HUES6 (cell line): ENCODE results near the gene LMF1.

Experiments
- H3K27ac ChIP-seq: 2 replicates; pipeline ENCODE4 v1.7.0; 2013; ENCODE audit warnings: low read depth, mild to moderate bottlenecking, low read length, inconsistent platforms
- H3K27me3 ChIP-seq: 2 replicates; pipeline ENCODE4 v1.6.1; 2013; ENCODE audit warnings: low read length; ENCODE audit not compliant: control insufficient read depth, insufficient read depth
- H3K36me3 ChIP-seq: 2 replicates; pipeline ENCODE4 v1.6.1; 2013; ENCODE audit warnings: low read length; ENCODE audit not compliant: control insufficient read depth, insufficient read depth
- H3K4me1 ChIP-seq: 2 replicates; pipeline ENCODE4 v1.6.1; 2013; ENCODE audit warnings: low read length; ENCODE audit not compliant: control insufficient read depth, insufficient read depth
- H3K4me3 ChIP-seq: 2 replicates; pipeline ENCODE4 v1.5.1; 2013; ENCODE audit warnings: low read depth, low read length
- H3K9ac ChIP-seq: one replicate; pipeline ENCODE4 v1.6.1; 2013; ENCODE audit warnings: mild to moderate bottlenecking, low read length
- H3K9me3 ChIP-seq: 2 replicates; pipeline ENCODE4 v1.6.1; 2013; ENCODE audit warnings: low read depth, low read length; ENCODE audit not compliant: control insufficient read depth, insufficient read depth

Gene LMF1

DNA sequence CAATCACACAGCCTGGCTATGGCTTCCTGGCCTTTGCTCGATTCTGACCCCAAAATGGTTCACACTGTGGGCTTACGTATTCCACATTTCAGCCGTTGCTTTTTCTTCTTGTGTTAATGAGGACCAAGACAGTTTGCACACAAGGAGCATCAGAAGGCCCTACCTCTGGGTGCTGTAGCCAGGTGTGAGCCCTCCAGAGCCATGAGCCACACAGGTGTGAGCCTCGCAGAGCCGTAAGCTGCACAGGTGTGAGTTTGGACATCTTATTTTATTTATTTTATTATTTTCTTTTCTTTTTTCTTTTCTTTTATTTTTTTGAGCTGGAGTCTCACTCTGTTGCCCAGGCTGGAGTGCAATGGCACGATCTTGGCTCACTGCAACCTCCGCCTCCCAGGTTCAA is 70.6 kb downstream of the LMF1 start:
- H3K27me3 ChIP-seq, result no peaks in the 10 kb centered on the region
- H3K4me1 ChIP-seq, result no peaks in the 10 kb centered on the region
- no peak overlapping the region for H3K4me3 ChIP-seq
- H3K36me3 ChIP-seq, result no peaks in the 10 kb centered on the region
- H3K27ac ChIP-seq, result no peak overlapping the region
- H3K9me3 ChIP-seq, result no peaks in the 10 kb centered on the region
- no peak overlapping the region for H3K9ac ChIP-seq

DNA sequence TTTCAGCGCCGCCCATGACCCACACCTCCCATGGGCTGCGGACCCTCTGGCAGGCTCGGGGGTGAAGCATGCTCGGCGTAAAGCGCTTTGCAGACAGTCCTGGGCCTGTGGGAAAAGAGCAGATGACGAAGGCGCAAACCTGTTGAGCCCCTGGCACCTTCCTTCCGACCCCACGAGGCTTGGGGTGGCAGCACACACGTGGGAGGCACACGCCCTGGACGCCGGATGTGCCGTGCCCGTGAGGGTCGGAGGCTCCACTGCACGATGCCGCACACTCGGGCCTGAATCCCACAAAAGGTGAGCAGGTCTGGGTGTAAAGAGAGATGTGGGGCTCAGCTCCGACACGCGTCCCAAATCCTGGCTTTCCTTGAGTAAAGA is 71.1 kb downstream of the LMF1 start:
- Histone ChIP-seq H3K4me1 (no peaks in the 10 kb centered on the region), H3K27ac (no peak overlapping the region), H3K27me3 (no peaks in the 10 kb centered on the region), H3K9ac (no peak overlapping the region), H3K36me3 (no peaks in the 10 kb centered on the region), H3K9me3 (no peaks in the 10 kb centered on the region), H3K4me3 (no peak overlapping the region)

DNA sequence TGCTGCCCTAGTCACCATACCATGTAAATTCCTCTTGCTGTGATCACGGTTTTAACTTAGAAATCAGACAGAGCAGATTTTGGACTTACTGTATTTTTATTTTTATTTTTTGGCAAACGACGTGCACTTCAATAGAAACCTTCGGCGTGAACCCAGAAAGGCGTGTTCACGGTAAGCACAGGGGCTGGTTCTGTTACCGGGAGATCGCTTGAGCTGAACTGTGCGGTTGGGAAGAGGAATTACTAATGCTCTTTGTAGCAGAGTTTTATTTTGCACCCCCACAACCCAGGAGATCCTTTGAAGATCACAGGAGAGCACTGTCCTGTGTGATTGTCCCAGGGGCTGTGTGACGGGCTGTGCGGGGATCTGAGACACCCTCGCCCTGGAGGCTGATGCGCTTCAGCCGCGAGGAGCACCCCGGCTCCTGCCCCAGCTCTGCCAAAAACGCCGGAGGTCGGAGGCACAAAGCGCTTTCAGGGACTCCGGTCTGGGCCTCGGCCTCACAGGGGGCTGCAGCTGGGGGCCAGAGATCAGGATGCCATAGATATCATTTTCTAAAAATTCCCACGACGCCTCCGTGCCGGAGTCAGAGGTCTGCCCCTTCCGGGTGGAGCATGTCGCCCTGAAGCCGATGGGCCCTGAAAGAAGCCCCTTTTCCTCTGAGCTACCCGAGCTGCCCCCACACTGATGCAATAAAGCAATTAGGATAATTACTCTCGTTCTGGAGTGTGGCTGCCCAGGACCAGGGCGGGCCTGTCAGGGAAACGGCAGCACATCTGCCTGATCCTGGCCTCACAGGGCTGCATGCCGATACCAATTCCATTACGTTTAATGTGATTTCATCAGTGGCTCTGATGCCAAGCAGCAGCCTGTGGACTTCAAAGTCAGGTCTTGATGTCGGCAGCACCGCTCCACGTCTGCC is 71.8 kb downstream of the LMF1 start:
- no peaks in the 10 kb centered on the region for H3K27me3 ChIP-seq
- H3K36me3 ChIP-seq, result no peaks in the 10 kb centered on the region
- no peak overlapping the region for H3K27ac ChIP-seq
- no peaks in the 10 kb centered on the region for H3K9me3 ChIP-seq
- no peaks in the 10 kb centered on the region for H3K4me1 ChIP-seq
- H3K9ac ChIP-seq, result no peak overlapping the region
- no peak overlapping the region for H3K4me3 ChIP-seq

DNA sequence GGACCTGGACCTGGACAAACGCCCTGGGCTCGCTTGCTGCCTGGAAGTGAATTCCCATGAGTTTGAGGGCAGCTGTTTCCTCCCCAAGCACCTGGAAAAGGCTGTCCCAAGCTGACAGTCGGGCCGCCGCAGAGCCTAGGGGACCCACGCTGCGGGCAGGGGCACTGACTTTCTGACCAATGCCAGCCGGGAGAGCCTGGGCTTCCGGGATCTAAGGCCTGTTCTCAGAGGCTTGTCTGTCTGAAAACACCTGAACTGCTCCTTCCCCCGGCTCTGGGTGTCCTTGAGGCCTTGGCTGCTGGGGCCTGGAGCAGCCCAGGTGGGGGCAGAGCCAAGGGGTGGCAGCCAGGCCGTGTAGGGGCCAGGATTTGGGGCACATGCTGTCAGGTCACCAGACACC is 72.6 kb downstream of the LMF1 start:
- H3K4me1 ChIP-seq, result no peaks in the 10 kb centered on the region
- H3K27ac ChIP-seq, result no peak overlapping the region
- no peak overlapping the region for H3K4me3 ChIP-seq
- H3K36me3 ChIP-seq, result no peaks in the 10 kb centered on the region
- H3K9ac ChIP-seq, result no peak overlapping the region
- H3K27me3 ChIP-seq, result no peaks in the 10 kb centered on the region
- no peaks in the 10 kb centered on the region for H3K9me3 ChIP-seq

DNA sequence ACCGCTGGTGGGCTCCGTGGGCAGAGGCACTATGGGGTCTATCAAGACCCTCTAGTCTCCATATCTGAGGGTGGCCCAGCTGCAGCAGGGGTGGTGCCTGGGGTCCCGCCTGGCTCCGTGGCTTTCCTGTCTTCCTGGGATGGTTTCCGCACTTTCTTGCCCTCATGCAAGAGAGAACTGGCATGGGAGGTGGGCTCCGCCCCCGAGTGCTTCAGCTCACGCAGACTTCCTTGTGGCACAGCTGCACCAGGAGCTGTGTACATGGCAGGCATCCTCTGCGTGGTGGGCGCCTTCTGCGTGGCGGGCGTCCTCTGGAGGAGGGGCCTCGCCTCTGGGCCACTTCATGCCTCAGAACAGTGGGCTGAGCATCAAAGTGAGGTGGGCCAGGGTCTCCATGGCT is 73.1 kb downstream of the LMF1 start:
- no peak overlapping the region for H3K9ac ChIP-seq
- no peaks in the 10 kb centered on the region for H3K27me3 ChIP-seq
- H3K4me3 ChIP-seq, result no peak overlapping the region

DNA sequence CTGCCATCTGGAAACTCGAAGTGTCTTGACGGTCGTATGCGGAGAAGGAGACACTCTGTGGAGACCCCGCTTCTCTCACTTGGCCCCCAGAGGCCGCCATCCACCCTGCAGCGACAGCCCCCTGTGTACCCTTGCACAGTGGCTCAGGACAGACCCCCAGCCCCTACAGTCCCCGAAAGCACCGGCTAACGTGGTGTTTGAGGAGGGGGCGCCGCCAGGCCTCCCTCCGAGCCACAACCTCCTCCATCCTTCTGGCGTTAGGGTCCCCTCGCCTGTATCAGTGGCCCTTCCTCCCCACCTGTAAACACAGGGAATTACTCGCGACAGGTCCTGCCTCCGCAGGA is 73.6 kb downstream of the LMF1 start:
- Histone ChIP-seq H3K4me3 (no peak overlapping the region), H3K36me3 (no peaks in the 10 kb centered on the region), H3K27ac (no peak overlapping the region), H3K4me1 (no peaks in the 10 kb centered on the region), H3K9me3 (no peaks in the 10 kb centered on the region), H3K9ac (no peak overlapping the region), H3K27me3 (no peaks in the 10 kb centered on the region)

More for the DNA sequence above, 73.1 kb downstream of the LMF1 start:
- Histone ChIP-seq H3K27ac (no peak overlapping the region), H3K9me3 (no peaks in the 10 kb centered on the region), H3K4me1 (no peaks in the 10 kb centered on the region), H3K36me3 (no peaks in the 10 kb centered on the region)

DNA sequence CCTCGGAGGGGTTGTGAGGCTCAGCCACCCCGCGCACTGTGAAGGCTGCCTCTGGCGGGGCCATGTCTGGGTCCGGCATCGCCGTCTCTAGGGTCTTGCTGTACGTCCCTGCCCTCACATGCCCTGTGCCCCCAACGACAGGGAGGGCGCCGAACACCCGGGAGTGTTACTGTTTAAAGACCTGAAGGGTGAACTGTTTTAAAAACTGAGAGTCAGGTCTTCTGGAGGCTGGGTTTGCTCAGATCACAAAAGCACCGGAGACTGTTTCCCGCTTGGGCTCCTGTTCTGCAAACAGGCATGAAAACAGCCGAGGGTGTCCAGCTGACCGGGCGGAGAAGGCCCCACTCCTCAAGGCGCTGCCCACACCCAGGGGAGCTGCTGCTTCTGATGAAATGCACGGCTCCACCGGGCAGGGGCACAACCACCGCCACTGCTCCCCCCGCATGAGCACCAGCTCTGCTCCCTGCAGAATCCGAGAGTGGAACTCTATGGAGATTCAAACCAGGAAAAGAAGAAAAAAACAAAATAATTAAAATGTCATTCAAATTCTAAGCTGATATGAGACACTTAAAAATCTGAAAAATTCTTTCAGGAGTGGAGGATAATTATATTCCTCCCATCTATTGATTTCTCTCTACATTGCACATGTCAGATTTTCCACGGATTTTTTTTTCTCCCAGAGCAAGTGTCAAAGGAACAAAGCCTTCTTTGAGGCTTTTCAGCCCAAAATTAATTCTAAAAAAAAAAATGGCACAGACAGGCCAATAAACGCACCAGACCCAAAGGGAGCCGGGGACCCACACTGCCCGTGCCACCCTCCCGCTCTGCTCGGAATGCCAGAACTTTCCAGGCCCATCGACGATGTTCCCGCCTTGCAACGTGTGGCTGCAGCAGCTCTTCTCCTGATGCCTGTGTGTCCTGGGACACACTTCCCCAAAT is 74.3 kb downstream of the LMF1 start:
- H3K4me1 ChIP-seq, result no peaks in the 10 kb centered on the region
- H3K9ac ChIP-seq, result no peak overlapping the region
- H3K27me3 ChIP-seq, result no peaks in the 10 kb centered on the region
- H3K9me3 ChIP-seq, result no peaks in the 10 kb centered on the region
- H3K36me3 ChIP-seq, result no peaks in the 10 kb centered on the region
- no peak overlapping the region for H3K27ac ChIP-seq
- no peak overlapping the region for H3K4me3 ChIP-seq

DNA sequence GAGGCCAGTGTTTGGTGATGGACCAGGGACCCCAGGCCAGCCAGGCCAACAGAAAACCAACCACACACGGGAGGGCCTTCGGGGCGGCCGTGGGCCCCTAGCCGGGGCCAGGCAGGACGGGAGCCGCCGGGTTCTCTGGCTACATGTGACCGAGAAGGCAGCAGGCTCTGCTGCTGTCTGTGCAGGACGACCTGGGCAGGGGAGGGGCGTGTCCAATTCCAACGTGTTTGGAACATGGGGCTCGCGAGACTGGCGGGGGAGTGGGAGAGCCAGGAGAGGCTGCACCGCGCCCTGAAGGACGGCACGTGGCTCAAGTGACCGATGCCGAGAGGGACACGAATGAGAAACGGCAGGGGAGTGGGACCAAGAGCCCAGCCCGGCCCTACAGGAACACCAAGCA is 75.4 kb downstream of the LMF1 start:
- H3K9ac ChIP-seq, result no peak overlapping the region
- H3K4me3 ChIP-seq, result no peak overlapping the region
- H3K27me3 ChIP-seq, result no peaks in the 10 kb centered on the region
- no peaks in the 10 kb centered on the region for H3K9me3 ChIP-seq
- H3K4me1 ChIP-seq, result peaks cover 1% of the 10 kb centered on the region; the same call in 1 of the 2 replicates
- no peak overlapping the region for H3K27ac ChIP-seq
- H3K36me3 ChIP-seq, result no peaks in the 10 kb centered on the region

DNA sequence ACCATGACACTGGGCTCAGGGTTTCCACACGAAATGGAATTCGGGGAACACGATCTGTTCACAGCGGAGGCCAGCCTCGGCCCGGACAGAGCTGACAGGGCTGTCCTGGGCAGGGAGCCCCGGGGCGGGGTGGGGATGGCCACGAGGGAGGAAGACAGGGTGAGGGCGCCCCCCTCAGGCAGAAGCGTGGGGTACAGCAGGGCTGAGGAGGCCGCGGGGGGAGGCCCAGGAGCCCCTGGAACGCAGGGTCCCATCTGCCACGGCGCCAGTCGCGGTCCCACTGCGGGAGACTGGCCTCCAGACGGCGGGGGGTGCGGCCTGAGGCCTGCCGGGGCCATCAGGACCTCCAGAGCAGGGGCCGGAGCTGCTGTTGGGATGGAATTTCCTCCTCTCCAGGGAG is 75.9 kb downstream of the LMF1 start:
- Histone ChIP-seq H3K36me3 (no peaks in the 10 kb centered on the region), H3K27me3 (no peaks in the 10 kb centered on the region), H3K4me1 (peaks cover 3% of the 10 kb centered on the region; the same call in 1 of the 2 replicates), H3K27ac (no peak overlapping the region), H3K9ac (no peak overlapping the region), H3K9me3 (no peaks in the 10 kb centered on the region), H3K4me3 (no peak overlapping the region)

DNA sequence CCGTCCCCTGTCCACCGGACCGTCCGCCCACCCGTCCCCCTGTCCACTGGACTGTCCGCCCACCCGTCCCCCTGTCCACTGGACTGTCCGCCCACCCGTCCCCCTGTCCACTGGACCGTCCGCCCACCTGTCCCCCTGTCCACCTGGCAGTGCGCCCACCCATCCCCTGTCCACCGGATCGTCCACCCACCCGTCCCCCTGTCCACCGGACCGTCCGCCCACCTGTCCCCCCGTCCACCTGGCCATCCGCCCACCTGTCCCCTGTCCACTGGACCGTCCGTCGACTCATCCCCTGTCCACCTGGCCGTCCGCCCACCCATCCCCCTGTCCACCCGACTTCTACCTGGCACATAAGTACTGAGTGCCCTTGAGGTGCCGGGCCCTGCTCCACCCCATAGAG is 76.6 kb downstream of the LMF1 start:
- H3K9ac ChIP-seq, result no peak overlapping the region
- H3K4me1 ChIP-seq, result peaks cover 3% of the 10 kb centered on the region; the same call in 1 of the 2 replicates
- H3K27ac ChIP-seq, result no peak overlapping the region
- H3K27me3 ChIP-seq, result no peaks in the 10 kb centered on the region
- H3K9me3 ChIP-seq, result no peaks in the 10 kb centered on the region
- H3K36me3 ChIP-seq, result no peaks in the 10 kb centered on the region
- H3K4me3 ChIP-seq, result no peak overlapping the region

DNA sequence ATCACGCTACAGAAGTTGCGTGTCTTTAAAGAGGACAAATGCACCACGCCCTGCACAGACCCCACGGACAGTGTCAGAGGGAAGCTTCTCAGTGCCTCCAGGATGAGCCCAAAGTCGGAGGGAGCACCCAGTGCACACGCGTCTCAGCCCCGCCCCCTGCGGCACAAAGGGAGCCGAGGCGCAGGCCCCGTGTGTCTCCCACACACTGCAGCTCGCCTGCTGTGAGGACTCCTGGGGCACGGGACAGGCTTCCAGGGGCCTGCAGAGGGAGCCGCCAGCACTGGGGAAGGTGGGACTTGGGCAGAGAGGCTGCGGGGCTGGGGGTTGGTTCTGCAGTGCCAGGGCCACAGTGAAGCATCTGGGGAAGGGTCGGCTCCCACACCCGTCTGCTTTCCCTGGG is 77.4 kb downstream of the LMF1 start:
- Histone ChIP-seq H3K36me3 (no peaks in the 10 kb centered on the region), H3K9ac (no peak overlapping the region), H3K9me3 (no peaks in the 10 kb centered on the region), H3K4me1 (peaks cover 3% of the 10 kb centered on the region; the same call in 1 of the 2 replicates), H3K27me3 (no peaks in the 10 kb centered on the region), H3K4me3 (no peak overlapping the region), H3K27ac (no peak overlapping the region)
